Measurements from ENCODE around the gene MICAL3.

Gene MICAL3

DNA sequence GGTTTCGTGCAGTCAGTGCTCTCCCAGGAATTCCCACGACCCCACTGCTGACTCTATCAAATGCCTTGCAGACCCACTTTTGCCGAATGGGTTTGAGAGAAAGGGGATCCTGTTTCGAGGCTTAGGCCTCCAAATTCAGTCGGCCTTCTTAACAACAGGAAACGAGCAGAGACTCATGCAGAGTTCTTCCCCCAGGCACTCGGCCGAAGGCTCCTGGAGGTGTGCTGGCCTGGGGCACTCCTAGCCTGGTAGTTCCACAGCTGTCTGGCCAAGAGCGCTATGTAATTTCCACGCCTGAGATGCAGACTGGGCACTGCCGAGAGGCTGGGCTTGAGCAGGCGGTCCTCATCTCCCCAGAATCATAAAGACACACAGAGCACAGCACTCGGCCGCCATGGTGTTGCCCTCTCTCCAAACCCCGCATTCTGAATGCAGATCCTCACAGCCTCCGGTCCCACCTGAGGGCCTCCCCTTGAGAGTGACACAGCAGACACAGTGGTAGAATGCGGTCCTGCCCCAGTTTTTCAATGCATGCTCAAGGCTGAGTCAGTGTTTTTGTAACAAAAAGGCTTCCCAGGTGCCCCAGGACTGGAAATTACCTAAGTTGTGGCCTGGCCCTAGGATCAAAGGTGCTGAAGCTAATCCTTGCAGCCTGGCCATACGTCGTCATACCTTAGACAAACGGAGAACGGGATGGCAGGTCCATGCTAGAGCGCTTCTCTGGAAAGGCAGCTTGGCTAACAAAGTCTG is 219.9 kb downstream of the MICAL3 start:
- no peak for DNase-seq

DNA sequence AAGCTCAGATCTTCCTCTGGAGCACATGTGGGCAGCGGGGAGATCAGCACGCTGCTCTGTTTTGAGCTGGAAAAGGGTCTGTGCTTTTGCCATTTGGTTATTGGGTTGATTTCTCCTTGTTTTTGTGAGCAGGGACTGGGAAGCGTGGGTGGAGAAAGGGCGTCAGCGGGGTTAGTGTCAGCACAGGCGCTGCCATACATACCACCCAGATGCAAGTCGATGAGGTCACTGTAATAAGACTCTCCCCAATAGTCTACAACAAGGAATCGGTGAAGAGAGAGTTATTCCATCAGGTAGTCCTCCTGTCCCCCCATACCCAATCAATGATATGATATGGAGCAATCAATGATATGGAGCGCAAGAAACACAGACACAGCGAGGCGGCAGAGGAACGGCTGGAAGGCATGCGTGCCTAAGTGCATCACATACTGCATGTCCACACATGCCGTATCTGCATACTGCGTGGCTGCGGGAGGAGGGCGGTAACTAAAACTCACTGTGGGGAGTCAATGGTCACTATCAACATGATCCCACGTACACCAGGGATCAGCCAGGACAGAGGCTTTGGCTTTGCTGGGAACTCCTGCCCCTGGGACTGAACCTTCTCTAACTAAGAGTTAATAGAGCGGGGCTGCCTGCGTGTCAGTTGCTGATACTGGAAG is 220.6 kb downstream of the MICAL3 start:
- no peak for DNase-seq

DNA sequence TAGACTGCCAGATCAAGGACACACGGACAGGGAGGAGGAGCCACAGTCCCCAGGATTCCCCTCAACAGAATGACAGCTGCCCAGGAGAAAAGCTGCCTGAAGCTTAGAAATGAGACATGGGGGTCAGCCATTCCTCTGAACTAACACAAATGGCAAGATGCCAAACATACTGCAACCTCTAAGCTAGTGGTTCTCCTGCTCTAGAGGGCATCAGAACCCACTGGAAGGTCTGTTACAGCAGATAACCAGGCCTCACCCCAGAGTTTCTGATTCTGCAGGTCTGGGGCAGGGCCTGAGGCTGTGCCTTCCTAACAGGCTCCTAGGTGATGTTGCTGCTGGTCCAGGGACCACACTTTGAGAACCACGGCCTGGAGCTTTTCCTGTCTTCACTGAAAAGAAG is 221.5 kb downstream of the MICAL3 start:
- DNase-seq: no peak

DNA sequence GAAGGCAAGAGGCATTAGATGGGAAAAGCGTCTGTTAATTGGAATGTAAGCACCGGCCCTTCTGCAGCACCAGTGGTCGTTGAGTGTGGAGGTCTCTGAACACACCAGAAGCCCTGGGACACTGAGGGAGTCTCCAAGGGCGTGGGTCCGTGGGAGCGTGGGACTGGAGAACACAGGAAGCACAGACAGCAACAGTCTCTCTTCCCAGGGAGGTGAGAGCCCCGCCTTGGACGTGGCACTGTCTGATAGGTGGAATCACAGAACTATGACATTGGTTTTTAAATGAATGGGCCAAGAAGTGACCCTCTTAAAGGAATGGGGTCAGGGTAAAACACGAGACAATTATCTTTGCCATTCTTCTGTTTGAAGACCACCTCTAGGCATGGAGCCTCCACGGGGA is 221.9 kb downstream of the MICAL3 start:
- DNase-seq: no peak

DNA sequence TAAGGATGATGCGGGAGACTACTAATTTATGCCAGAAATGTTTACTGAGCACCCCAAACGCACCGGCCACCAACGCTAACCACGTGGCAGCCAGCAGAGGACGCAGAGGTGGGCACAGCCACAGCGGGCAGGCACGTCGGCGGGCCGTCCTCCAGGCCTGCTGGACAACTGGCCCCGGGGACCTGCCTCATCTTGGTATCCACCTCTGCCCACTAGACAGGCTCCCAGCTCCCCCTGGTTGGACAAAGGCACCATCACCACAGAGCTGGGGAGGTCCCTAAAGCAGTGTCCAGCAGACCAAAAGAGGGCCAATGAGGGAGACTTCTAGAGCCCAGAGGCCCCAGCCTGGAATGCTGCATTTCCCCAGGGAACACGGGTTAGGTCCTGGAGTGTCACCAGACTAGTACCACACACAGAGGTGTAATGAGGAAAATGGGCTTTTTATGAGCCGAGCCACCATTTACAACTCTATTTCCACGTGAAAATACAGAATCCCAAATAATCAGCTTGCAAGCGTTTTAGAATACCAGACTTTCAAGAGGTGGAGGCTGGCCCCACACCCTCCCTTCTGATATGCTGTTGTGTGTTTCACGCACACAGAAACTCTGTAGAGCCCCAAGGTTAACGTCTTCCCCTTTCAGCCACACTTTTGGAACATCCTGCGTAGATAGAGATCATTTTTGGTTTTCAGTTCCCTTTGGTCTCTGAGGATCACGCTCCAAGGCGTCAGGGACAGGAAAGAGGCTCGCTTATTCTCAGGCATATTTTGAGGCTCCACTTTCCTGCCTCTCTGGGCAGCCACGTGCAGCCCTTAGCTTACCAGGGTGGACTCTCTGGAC is 226.4 kb downstream of the MICAL3 start:
- no peak for DNase-seq

DNA sequence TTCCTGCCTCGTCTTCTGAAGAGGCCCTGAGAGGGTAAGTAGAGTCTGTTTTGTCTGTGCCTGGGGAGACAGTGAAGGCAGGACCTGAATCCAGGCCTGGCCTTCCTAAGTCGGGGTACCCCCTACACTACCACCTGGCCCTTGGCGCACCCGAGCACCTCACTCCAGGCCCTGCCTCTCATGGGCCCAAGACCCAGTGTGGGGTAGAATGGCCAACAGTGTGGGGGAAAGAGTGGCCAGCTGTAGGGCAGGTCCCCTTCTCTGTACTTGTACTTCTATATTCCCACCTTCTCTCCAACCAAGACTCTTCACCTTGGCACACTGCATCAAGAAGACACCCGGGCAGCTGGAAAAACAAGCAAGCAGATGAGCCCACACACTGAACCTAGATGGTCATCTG is 227.7 kb downstream of the MICAL3 start:
- no peak for DNase-seq

DNA sequence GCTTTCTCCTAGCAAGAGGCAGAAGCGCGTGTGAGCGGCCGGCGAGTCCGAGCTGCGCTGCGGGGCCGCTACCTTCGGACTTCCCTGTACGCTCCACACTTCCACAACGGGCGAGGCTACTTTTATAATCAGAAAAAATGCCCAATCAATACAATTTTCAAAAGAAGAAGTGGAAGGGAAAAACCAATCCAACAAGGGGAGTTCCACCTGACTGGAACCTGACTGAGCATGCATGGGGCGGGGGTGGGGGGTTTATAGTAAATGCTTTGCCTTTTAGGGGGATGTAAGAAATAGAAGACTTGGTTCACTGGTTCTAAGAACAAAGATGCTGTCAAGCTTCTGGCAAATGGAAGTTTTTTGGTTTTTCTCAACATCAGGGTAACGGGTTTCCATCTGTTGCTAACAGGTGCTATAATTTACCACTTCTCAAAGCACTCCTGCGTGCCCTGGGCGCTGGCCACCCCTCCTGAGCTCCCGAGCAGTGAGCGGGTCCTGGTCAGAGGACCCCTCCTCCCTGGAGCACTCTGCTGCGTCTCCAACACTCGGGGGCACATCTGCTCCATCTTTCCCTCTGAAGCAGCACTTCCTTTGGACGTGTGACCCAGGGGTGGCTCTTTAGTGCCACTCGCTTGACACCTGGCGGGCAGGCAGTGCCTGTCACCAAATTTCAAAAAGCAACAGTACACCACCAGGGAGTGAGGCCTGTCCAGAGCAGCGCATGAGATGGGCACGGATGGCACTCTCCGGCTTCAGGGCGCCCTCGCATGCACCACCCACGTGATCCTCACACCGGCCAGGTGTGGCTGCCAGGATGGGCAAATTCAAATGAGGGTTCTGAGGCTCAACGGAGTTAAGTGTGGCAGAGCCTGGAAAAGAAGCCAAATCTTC is 228.5 kb downstream of the MICAL3 start:
- no peak for DNase-seq

DNA sequence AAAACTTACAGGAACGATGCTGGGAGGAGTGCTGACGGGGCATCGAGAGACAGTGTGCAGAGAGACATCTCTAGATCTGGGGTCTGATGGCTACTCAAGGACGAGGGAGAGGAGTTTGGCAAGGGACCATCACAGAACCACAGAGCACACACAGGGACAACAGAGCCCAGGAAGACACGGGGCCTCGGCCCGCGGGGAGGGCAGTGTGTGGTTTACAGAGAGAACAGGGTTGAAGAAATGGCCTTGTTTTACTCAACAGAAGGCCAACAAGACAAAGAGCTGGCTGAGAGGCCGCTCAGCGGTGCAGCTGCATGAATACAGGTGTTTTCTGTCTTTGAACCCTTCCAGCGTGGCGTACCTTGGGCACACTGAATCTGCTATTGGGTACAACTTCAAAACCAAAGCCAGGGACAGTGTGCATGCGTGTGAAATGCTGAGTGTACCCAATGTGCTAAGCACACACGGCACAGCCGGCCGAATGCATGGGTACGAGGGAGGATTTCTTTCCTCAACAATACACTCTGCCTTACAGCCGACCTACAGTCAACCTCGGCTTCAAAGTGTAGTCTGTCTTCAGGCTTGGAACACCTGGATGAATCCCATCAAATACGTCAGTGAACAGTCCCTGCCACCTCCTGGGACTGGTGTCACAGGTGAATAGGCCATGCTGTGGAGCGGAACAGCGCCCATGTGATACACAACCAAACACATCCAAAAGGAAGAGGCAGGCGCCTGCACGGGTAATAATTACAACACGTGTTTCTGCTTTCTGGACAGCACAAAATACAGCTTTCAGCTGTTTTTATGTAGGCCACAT is 229.4 kb downstream of the MICAL3 start:
- no peak for DNase-seq

DNA sequence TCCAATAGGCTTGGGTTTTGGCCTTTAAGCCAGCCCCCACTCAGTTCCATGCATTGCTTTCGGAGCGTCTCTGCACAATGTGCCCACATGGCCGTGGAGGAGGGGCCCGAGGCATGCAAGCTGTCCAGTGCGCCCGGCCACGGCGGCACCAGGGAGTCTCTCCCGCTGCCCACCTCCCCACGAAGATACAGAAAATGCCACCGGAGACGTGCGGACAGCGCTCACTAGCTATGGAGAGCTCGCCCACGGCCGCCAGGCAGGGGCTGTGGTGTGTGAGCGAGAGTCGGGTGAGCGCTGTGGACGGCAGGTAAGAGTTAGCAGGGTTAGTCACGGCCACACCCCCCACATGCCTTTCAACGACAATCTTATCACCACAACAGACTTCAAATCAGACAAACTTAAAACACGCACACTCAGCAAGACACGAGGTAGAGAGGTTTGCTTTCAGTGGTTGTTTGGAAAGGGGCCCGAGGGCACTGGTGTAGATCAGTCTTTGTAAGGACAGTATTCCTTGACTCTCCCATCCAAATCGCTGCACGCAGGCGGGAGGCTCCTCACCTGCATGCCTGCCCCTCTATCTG is 231.4 kb downstream of the MICAL3 start:
- no peak for DNase-seq

DNA sequence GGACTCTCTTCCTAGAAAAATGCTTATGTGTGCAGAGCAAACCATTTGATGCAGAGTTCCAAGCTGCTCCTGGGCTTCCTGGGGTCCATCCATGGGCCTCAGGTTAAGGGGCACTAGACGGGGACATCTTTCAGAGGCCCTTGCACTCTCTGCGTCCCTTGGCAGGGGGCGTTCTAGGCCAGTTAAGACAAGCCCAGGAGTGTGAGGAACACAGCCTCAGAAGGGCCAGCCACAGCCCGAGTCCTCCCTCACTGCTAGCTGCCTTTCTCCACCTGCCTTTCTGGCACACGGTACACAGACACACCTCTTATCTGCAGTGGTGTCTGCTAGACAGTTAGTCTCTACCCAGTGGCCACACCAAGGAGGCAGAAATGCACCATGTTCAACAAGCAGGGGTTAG is 232.1 kb downstream of the MICAL3 start:
- DNase-seq: no peak

DNA sequence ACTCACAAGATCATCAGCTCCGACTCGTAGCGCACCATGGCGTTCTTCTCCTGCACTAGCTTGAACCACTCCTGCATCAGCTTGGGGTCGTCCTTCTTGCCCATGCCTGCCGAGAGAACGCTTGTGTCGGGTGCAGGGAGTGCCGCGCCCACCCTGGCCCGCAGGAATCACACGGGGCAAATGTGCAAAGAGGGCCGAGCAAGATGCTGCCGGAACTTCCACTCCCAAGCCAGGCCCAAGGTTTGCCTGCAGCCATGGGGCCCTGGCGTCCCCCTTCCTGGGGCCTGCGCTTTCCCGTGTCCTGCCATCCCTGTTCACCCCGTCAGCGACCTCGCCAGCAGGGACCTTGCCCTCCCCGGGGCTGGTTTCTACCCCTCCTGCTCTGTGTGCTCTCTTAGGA is 233.2 kb downstream of the MICAL3 start:
- DNase-seq: no peak

DNA sequence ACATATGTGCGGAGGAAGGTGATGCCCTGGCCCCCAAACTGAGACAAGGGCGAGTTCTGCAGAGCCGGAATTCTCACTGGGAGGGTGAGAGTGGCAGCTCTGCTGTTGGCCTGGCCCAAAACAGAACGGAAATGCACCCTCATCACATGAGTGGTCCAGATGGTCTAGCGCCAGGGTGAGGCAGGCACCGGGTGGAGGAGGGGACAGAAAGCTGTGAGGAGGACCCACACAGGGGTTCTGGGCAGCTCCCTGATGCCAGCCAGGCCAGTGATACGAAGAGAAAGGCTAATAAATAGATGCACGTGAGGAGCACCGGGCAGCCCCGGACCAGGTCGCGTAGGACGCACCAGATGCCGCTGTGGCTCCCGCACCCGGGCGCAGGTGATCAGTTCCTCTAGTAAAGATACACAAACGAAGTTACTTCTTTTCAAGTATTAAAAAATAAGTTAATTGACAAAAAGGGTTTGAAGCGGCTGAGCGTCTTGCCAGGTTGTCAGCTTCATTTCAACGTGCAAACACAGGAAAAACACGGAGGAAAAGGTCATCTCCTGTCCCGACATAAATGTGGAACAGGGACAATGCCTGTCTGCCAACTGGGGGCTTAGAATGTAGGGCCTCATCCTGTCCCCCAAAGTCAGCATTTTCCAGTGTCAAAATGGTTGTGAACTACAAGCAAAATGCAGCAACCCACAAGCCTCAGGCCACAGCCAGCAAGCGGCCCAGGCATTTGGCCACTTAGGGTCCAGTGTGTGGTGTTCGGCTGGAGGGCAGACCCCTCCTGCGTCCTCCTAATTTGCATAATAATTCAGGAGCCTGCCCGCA is 234.8 kb downstream of the MICAL3 start:
- DNase-seq: no peak

DNA sequence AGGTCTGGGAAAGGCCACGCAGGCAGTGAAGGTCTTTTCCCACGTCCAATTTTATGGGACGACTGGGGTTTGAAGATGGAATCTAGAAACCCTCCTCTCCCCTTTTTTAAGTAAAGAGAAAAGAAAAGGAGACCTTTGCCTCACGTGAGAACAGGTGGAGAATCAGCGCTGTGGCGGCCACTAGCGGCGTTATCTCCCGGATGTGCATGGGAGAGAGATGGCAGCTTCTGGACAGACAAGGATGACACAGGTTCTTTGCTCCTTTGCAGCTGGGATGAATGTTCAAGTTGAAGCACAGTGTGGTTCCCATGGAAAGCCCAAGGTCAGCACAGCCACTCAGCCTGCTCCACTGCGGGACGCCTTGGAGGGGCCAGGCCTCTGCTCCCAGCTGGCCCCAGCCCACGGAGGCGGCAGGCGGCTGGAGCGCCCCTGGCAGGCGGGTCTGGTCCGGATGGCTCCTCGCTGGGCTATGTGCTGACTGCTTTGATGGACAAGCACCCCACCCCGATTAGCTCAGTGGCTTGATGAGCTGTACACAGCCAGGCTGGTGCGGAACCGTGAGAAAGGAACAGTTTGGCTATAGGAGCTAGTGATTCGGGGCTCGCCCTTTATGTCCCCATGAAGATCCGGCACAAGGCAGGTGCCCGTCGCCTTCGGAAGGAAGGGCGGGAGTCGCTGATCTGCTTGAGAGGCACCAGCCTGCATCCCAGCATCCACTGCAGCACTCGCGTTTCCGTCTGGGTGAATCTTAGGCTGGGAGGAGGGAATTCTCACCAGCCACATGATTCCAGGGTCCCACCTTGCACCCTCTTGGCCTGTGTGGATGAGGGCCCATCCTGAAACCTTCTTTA is 235.6 kb downstream of the MICAL3 start:
- no peak for DNase-seq

DNA sequence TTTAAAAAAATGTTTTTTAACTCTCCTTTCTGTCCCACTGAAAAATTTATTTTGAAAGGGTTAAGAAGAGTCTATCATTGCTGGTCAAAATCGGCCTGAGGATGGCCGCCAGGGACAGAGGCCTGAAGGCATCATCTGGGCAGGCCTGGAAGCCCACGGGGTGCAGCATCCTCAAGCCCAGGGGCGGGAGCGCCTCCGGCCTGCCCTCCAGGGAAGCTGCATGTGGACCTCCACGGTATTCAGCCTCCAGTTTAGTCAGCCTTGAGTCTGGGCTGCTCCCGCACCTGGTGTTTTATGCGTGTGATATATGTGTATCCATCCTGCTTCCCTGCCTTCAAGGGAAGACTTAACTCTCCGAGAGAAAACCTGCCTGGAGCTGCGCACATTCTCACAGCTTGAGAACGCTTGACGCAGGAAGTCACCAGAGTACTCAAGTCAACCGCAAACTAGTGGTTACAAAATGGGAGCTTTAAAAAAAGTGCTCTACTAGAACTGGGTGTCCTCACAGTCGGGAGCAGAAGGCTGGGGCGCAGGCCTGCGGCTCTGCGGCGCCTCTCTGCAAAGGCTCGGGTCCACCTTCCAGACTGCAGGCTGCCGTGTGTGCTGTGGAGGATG is 236.5 kb downstream of the MICAL3 start:
- DNase-seq: no peak

DNA sequence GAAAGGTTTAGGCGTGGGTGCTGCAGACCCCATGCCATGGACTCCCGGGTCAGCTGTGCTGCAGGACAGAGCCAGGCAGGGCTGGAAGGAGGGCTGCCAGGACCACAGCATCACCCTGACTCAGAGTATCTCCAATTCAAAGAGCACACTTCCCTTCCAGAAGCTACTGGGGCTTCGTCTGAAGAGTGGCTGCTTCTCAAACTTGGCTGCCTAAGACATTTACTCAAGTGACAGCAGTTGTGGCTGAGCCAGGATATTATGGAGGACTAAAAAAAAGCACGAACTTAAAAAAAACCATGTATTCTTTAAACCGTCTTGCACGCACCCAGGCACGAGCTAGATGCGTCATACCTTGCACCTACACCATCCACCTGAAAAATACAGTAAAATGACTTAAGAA is 237.1 kb downstream of the MICAL3 start:
- DNase-seq: no peak

DNA sequence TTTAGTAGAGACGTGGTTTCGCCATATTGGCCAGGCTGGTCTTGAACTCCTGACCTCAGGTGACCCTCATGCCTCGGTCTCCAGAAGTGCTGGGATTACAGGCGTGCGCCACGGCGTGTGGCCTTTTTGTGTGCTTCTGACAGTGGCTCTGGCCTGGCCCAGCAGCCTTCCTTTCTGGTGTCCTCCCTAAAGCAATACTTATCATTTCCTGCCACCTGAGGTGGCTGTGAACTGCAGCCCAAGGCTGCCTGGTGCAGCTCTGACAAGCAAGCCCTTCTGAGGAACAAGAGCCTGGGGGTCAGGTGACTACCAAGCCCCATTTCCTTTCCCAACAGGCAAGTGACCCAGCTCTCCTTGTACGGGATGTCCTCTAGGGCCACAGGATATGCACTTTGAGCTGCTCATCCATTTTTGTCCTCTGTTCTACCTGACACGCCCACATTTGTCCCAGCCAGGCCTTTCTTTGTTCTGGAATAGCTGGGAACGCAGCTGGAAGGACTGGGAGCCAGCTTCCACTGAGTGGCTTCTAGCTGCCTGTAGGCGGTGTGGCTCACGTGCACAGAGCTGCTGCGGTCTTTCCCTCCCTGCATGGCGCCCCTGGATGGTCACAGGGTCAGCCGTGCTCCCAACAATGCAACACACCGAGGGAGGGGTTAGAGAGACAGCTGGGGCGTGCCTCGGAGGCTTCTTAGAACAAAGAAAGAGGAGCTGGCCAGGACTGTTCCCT is 237.8 kb downstream of the MICAL3 start:
- no peak for DNase-seq

DNA sequence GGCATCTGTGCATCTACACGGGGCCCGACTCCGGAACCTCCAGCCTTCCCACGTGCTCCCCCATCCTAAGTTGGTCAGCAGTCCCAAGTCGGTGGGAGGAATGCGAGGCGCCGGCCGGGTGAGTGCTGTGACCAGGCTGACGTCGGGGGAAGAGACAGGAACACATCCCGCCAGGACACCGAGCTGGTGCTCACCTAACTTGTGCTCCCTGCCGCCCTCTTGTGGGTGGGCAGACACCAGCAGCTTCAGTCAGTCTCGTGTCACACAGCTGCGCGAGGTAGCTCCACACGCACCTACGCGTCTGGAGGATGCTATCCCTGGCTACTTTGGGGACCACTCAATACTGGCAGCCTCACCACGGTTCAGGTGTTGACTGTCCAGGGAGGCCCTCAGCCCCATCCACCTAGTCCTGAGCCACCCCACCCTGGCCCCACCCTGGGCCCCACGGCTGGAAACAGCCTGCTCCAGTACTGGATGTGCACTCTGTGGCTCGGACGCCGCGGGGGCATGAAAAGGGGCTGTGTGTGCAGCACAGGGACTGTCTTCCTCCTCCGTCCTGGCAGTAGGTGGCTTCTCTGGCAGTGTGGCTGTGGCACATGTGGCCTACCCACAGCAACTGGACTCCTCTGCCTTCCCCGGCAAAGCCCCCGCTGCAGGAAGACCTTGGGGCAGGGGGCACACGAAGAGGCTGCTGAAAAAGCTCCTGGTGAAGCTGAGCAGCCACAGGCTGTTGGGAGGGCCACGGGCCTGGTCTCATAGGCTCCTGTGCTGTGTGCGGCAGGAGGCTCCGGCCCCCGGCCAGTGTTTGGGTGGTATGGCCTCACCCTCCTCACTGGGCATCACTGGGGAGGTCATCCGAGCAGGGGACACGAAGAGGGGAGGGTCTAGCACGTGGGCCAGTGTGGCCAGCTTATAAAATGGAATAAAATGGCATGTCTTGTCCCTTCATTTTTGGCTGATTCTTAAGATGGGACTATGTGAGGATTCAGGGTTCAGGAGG is 238.9 kb downstream of the MICAL3 start:
- DNase-seq: peak; percentile 10
